Coronary artery (tissue), 2 donors: ENCODE measurements around the gene FTSJ3.

Experiments
- DNase-seq: peaks from one replicate; pipeline ENCODE4 v3.0.0-alpha.2; 2017; ENCODE audit warnings: low spot score
- H3K27ac ChIP-seq, 2 donors: fragments of 200-600 bp; sonication (generic); one replicate each; pipeline ENCODE4 v1.5.1; 2016 to 2019
- H3K4me3 ChIP-seq: fragments of 200-600 bp; sonication (generic); 2 replicates; pipeline ENCODE4 v1.5.1; 2016; ENCODE audit warnings: mild to moderate bottlenecking, moderate library complexity
- TF ChIP-seq, protein P1 (sequence below): fragments of 200-600 bp; sonication (generic); IDR thresholded peaks from one replicate; pipeline ENCODE4 v1.5.1; 2019; ENCODE audit warnings: antibody characterized with exemption

FTSJ3 gene

DNA sequence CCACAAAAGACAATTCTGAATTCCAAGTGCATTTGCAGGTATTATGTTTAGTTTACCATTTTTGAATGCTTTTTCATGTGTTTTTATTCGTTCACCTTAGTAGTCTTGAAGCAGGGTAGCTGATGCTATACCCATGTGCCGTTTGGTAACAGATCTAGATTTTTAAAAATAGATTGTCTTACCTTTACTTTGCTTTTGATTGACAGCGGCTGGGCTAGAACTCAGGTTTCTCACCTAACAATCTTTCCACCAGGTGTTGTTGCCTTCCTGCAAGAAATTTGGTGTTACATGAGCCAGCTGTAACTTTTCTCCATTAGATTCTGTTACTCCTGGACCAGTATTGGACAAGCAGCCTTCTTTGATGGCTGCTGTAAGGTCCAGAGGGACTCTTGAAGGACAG, 1.5 kb upstream of the FTSJ3 start:
- Histone ChIP-seq H3K4me3 (peak overlapping the region; percentile 83), H3K27ac (no peak overlapping the region)
- no peak for DNase-seq
- TF ChIP-seq, protein P1, sequence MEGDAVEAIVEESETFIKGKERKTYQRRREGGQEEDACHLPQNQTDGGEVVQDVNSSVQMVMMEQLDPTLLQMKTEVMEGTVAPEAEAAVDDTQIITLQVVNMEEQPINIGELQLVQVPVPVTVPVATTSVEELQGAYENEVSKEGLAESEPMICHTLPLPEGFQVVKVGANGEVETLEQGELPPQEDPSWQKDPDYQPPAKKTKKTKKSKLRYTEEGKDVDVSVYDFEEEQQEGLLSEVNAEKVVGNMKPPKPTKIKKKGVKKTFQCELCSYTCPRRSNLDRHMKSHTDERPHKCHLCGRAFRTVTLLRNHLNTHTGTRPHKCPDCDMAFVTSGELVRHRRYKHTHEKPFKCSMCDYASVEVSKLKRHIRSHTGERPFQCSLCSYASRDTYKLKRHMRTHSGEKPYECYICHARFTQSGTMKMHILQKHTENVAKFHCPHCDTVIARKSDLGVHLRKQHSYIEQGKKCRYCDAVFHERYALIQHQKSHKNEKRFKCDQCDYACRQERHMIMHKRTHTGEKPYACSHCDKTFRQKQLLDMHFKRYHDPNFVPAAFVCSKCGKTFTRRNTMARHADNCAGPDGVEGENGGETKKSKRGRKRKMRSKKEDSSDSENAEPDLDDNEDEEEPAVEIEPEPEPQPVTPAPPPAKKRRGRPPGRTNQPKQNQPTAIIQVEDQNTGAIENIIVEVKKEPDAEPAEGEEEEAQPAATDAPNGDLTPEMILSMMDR: no peak

DNA sequence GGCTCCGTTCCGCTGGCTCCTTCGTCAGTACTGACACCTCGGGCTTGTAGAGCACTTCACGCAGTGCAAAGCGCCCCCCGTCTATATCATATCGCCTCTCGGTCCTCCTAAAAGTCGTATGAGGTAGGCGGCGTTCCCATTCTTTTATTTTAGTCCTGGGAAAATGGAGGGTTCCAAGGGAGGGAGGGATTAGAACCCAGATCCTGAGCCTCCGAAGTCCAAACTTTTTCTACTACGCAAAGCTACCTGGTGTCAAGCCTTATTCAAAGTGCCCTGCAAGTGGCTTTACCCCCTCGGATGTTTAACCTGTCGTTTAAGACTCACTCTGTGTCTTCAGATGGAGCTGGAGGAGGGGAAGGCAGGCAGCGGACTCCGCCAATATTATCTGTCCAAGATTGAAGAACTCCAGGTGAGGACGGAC, 348 bp upstream of the FTSJ3 start:
- no peak for DNase-seq
- TF ChIP-seq, protein P1: no peak
- Histone ChIP-seq H3K4me3 (peak overlapping the region; percentile 83), H3K27ac (peak overlapping the region; percentile 84 to 91)

GRCh38 chr17:63826468-63827001, 928 bp downstream of the FTSJ3 start:
- DNase-seq: no peak
- H3K4me3 ChIP-seq: peak overlapping the region; percentile 83
- peak overlapping the region; percentile 84 to 91 for H3K27ac ChIP-seq
- TF ChIP-seq, protein P1: no peak

GRCh38 chr17:63824362-63824761, 3.1 kb downstream of the FTSJ3 start:
- TF ChIP-seq, protein P1: no peak
- Histone ChIP-seq H3K4me3 (no peak overlapping the region), H3K27ac (no peak overlapping the region)
- no peak for DNase-seq

- H3K27ac ChIP-seq: no peak overlapping the region
- H3K4me3 ChIP-seq: no peak overlapping the region
- TF ChIP-seq, protein P1: no peak
- no peak for DNase-seq
These were observed 3.7 kb downstream of the FTSJ3 start for GRCh38 chr17:63823659-63824331.

- Histone ChIP-seq H3K27ac (no peak overlapping the region), H3K4me3 (no peak overlapping the region)
- DNase-seq: no peak
- TF ChIP-seq, protein P1: no peak
These were observed 4.9 kb downstream of the FTSJ3 start for GRCh38 chr17:63822537-63822936.

GRCh38 chr17:63821804-63822203, 5.7 kb downstream of the FTSJ3 start:
- H3K27ac ChIP-seq: no peak overlapping the region
- no peak overlapping the region for H3K4me3 ChIP-seq
- no peak for DNase-seq
- TF ChIP-seq, protein P1: no peak
